ENCODE data around the gene DDX21.

The DDX21 gene

GRCh38 chr10:68992636-68993440, 36.9 kb downstream of the DDX21 start:
- TF ChIP-seq, protein P1, sequence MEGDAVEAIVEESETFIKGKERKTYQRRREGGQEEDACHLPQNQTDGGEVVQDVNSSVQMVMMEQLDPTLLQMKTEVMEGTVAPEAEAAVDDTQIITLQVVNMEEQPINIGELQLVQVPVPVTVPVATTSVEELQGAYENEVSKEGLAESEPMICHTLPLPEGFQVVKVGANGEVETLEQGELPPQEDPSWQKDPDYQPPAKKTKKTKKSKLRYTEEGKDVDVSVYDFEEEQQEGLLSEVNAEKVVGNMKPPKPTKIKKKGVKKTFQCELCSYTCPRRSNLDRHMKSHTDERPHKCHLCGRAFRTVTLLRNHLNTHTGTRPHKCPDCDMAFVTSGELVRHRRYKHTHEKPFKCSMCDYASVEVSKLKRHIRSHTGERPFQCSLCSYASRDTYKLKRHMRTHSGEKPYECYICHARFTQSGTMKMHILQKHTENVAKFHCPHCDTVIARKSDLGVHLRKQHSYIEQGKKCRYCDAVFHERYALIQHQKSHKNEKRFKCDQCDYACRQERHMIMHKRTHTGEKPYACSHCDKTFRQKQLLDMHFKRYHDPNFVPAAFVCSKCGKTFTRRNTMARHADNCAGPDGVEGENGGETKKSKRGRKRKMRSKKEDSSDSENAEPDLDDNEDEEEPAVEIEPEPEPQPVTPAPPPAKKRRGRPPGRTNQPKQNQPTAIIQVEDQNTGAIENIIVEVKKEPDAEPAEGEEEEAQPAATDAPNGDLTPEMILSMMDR (conservative IDR thresholded peaks at IDR 0.05; ENCODE audit: low read depth, low read length), result no peak
- no peak overlapping the region for H3K4me3 ChIP-seq (ENCODE audit: low read length)

DNA sequence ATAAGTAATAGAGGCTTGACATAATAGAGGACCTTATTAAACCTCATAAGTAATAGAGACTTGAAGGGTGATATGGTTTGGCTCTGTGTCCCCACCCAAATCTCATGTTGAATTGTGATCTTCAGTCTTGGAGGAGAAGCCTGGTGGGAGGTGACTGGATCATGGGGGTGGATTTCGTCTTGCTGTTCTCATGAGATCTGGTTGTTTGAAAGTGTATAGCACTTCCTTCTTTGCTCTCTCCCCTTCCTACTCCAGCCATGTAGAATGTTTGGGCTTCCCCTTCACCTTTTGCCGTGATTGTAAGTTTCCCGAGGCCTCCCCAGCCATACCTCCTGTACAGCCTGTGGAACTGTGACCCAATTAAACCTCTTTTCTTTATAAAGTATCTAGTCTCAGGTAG, 41.2 kb downstream of the DDX21 start:
- TF ChIP-seq, protein P1 (conservative IDR thresholded peaks at IDR 0.05; ENCODE audit: low read depth, low read length), result no peak
- no peak for DNase-seq (ENCODE audit: low read depth)
- H3K4me3 ChIP-seq (ENCODE audit: low read length), result no peak overlapping the region

More at GRCh38 chr10:68992636-68993440, 36.9 kb downstream of the DDX21 start:
- peak; percentile 34 for DNase-seq (ENCODE audit: low read depth)

GRCh38 chr10:69004821-69005220, 48.9 kb downstream of the DDX21 start:
- TF ChIP-seq, protein P1 (conservative IDR thresholded peaks at IDR 0.05; ENCODE audit: low read depth, low read length), result peak; percentile 56
- DNase-seq (ENCODE audit: low read depth), result no peak
- no peak overlapping the region for H3K4me3 ChIP-seq (ENCODE audit: low read length)

DNA sequence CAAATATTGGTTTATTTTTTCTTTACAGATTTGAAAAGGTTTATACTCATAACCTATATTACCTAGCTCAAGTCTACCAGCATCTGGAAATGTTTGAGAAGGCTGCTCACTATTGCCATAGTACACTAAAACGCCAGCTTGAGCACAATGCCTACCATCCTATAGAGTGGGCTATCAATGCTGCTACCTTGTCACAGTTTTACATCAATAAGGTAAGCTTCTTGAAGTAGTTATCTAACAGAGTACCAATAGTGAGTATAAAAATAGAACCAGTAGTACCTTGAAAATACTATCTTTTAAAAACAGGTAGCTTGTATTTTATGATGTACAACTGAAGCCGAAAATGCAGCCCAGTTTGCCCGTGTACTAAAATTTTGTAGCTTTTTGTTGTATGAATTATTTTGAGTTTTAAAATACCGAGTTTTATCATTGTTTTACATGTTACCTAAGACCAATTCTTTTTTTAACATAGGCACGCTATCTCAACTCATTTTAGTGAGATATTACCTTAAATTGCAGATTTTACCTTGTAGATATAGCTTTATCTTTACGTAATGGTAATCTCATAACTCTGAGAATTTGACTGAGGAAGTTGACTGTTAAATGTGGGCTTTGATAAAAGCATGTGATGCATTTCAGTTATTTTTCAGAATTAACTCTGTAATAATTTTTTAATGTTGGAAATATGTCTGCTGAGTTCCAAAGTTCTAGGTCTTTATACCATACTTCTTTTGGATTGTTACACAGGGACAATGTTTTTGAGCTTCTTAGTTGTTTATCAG, 49.9 kb downstream of the DDX21 start:
- DNase-seq (ENCODE audit: low read depth), result no peak
- TF ChIP-seq, protein P1 (conservative IDR thresholded peaks at IDR 0.05; ENCODE audit: low read depth, low read length), result no peak
- H3K4me3 ChIP-seq (ENCODE audit: low read length), result no peak overlapping the region

- TF ChIP-seq, protein P1 (conservative IDR thresholded peaks at IDR 0.05; ENCODE audit: low read depth, low read length), result no peak
- no peak overlapping the region for H3K4me3 ChIP-seq (ENCODE audit: low read length)
- no peak for DNase-seq (ENCODE audit: low read depth)
Measured at GRCh38 chr10:69007260-69007659, 51.3 kb downstream of the DDX21 start.

- no peak for DNase-seq (ENCODE audit: low read depth)
- H3K4me3 ChIP-seq (ENCODE audit: low read length), result no peak overlapping the region
- TF ChIP-seq, protein P1 (conservative IDR thresholded peaks at IDR 0.05; ENCODE audit: low read depth, low read length), result no peak
Measured at GRCh38 chr10:69009360-69009759, 53.4 kb downstream of the DDX21 start.
